ENCODE measurements around the gene CRYAB.

DNA sequence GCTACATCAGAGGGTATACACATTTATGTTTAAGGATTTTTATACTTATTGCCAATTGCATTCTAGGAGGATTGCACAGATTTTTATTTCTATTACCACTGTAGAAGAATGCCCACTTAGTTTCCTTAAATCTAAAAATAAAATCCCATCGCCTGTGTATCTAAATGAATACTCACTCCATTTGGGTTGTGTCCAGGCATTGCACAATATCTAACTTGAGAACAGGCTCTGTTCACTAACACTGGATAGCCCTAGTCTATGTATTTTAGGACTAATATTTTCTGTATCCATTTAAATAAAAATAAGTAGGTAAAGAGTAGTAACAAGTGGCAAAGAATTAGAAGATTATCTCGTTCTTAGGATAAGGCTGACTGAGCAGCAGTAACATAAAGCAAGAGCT, 11.2 kb upstream of the CRYAB start:
- peak in 1 of 3 donors; percentile 28 for TF ChIP-seq CTCF (IDR thresholded peaks at IDR 0.05)
- no peak for TF ChIP-seq EP300 (IDR thresholded peaks at IDR 0.05)

All from ovary (tissue), 3 donors.